HG02852 (cell line): ENCODE results near the gene ATP5PB.
A peak's percentile ranks its signal among the peaks of the same experiment; 100 is the strongest.

Source experiments
- ATAC-seq: cut with Tn5 transposase; IDR thresholded peaks from one replicate; pipeline ENCODE4 v1.9.1; 2021; ENCODE audit warnings: mild to moderate bottlenecking, moderate library complexity; ENCODE audit not compliant: unreplicated experiment

Gene ATP5PB, protein sequence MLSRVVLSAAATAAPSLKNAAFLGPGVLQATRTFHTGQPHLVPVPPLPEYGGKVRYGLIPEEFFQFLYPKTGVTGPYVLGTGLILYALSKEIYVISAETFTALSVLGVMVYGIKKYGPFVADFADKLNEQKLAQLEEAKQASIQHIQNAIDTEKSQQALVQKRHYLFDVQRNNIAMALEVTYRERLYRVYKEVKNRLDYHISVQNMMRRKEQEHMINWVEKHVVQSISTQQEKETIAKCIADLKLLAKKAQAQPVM

DNA sequence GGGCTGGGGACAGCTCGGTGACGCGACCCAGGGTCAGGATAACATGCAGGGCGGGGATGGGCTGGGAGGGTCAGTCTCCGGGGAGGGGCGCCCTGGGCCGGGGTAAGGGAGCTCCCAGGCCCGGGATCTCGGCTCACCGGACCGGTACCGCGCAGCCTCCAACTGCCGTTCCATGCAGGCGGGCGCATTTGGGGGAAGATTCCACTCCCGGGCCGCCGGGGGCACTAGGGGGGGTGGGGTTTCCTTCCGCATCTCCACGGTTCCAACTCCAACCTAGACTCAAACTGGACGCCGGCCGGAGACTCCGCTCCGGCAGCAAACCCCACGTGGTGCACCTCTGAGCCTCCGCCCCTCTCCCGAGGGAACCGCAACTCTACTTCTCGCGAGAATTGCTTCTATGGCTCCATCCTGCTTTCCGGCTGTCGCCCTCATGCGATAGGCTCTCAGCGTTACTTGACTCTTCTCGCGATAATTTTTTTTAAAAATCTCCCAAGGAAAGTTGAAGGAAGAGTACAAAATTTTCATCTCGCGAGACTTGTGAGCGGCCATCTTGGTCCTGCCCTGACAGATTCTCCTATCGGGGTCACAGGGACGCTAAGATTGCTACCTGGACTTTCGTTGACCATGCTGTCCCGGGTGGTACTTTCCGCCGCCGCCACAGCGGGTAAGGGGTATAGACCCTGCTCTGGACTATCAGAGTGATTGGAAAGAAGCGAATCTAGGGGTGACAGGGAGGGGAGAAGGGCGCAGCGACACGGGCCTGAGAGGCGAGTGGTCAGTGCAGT, at the start of gene ATP5PB, which contains the start of gene WDR77:
TSS of gene ATP5PB (plus strand) at position 547 of the 785 bp plus-strand sequence. CDS start at position 625, 78 bp downstream.
TSS of gene WDR77 (minus strand) at position 339 of the 785 bp plus-strand sequence. CDS start at position 252, 87 bp downstream.
- peak; percentile 91 for ATAC-seq

DNA sequence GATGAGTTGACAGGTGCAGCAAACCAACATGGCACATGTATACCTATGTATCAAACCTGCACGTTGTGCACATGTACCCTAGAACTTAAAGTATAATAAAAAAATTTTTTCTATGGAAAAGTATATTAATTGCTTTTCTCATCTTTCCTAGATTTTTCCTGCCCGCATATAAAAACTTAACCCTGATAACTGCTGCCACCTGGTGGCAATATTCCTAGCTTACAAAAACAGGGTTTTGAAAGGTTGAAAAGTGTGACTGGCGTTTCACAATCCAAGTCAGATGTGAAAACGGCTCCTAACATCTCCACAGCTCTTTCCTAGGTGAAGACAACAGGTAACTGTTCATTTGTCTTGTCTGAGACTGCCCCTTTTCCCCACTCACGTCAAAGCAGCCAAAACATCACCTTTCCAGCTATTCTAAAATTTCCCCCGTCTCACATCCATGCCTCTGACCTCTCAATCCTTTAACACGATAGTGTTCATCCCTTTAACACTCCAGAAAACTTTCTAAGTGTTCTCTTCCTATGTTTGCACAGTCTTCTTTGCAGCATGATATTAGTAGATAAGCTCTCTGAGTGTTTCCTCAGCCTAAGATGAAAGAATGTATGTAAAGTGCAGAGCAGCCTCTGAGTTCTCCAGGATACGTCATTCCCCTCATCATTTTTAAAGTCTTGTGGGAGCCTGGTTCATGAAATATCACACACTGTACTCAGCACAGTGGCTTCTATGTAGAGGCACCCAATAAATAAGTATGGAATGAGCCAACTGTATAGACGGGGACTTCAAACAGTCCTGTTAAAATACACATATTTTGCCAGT, 49.3 kb upstream of the ATP5PB start:
- no peak for ATAC-seq

DNA sequence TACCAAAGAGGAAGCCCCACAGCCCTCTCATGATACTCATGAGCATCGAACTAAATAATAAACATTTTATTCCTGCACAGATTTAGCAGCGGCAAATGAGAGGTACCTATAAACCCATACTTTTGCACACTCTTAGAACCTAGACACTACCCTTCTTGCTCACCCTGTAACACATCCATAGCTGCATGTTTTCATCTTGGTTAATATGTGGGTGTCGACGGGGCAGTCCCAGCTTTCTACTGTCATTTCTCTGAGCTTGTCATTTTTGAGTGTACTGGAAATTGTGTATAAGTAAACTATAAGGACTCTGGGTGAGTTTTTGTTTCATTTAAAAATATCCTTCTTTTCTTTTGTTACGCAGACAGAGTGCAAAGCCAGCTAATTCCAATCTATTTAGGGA, 47.2 kb upstream of the ATP5PB start:
- no peak for ATAC-seq

DNA sequence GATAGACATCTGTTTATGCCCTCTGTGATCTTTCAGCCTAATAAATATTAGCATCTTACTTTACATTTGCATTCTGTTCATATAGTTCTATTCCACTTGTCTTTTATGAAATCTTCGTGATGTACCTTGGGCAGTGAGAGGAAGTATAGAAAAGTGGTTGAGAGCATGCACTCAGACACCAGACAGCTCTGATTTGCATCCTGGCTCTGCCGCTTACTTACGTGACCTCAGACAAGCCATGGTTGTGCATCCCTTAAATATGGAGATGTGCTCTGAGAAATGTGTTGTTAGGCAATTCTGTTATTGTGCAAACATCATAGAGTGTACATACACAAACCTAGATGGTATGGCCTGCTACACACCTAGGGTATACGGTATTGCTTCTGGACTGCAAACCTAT, 44.7 kb upstream of the ATP5PB start:
- ATAC-seq = no peak

DNA sequence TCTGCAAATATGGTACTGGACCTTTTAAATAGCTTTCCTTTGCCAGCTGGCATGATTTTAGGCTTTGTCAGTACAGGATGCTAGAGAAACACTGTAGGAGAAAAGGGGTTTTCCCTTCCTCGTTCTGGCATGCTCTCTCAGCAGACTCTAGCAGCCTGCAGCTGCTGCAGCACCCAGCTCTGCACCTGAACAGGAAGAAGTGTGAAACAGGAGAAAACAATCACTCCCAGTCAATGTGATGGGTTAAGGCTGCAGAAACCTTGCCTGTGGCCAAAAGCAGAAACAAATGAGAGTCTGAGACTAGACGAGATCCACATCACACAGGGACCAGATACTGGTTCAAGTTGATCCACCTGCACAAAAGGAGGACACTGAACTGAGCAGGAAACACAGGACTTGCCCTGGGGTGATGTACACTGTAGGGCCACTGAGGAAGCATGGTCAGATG, 42.9 kb upstream of the ATP5PB start:
- peak; percentile 99 for ATAC-seq

DNA sequence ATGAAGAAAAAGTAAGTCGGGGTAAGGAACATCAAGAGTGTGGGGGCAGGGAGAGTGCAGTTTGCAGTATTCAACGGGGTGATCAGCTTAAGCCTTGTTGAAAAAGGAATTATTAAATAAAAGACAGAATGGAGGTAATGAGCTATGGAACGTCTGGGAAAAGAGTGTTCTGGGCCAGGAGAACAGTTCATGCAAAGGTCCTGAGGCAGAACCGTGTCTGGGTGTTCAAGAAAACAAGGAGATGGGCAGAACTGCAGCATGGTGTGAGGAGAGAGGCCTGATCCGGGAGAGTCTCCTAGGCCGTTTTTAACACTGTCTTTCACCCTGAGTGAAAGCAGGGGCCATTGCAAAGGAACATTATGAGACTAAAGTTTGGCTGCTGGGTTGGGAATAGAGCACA, 42.0 kb upstream of the ATP5PB start:
- no peak for ATAC-seq

DNA sequence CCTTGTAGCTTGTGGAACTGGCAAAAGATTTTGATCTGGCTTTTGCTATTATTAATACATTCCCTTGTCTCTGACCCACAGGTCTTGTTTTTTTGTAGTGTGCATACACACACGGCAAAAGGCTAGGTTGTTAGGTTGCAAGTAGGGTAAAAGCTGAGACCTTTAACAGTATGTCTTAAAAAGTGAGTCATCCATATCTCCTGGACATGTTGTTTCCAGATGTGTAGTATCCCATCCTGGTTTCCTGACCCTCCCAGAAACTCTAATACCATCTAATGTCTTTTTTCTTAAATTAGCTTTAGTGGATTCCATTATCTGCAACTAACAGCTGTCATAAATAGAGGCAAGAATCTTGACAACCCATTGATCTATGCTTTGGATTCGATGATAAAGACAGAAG, 36.4 kb upstream of the ATP5PB start:
- ATAC-seq = no peak

DNA sequence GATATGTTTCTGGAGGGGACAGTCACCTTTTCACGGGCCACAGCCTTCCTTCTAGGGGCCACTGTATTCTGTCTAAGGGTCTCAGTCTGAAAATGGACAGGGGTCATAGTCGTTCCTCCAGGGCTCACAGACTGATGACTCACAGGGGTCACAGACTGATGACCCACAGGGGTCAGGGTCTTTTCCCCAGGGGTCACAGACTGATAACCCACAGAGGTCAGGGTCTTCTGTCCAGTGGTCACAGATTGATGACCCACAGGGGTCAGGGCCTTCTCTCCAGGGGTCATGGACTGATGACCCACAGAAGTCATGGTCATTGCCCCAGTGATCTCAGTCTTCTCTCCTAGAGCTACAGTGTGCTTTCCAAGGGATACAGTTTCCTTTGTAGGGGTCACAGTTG, 34.5 kb upstream of the ATP5PB start:
- ATAC-seq = no peak

DNA sequence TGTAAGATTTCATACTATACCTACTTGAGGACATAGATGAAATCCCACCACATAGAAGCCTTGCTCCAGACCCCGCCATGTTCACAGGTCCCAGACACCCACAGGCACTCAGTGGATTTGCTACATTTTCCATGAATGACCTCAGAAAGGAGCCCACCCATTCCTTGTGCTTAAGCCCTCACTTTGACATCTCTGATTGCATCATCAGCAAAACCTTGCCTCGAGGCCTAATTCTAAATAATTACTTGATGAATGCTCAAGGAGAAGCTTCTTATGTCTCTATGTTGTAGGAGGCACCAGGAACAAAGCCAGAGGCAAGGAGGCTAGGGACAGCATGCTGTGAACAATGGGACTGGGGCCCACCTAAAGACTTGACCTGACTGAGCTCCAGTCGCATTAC, 33.8 kb upstream of the ATP5PB start:
- no peak for ATAC-seq

DNA sequence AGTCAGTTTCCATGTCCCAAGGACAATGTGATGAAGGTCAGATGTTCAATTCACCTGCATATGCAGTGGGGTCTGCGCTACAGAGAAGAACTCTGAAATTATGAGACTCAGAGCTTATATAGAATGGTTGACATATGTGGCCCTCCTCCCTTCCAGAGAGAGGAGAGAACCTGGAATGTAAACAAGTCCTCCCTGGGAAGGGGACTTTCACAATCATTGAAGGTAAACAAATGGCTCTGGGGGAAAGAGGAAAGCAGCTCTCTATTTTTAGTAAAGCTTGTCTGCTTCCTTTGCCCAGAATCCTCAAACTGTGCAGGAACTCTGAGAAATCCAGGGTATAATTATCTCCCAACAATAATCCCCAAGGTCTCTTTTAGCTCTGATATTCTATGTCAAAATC, 31.5 kb upstream of the ATP5PB start:
- ATAC-seq = no peak

DNA sequence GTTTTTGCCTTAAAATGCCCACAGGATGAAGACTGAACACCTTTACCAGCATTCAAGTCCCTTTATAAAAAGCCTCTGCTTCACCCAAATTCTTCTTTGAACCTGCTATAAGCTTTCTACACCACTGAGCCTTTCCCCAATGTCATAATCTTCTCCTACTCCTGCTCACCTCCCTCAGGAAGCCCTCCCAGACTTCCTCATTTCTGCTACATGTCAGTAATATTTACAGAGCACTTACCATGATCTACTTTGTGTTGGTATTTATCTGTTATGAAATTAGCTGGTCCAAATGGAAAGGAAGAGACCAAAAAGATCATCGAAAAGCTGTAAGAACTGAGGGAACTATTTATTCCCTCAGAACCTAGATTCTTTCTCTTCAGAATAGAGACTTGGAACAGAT, 30.2 kb upstream of the ATP5PB start:
- ATAC-seq = no peak

DNA sequence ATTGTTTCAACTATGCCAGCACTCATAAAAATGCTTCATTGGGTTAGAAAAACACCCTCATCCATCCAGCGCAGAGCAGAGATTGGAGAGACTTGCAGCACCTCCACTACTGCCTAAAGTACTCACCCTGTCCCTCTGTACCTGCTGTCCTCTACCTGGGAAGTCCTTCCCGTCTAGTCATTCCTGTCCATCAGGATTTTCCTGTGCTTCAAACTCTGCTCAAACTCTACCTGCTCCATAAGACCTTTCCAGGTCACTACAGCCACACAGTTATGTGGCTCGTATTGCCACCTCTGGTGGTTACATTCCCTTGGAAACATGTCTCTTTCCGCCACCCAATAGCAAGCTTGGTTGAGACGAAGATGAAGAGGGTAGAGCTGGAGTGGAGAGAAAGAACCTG, 28.9 kb upstream of the ATP5PB start:
- no peak for ATAC-seq

DNA sequence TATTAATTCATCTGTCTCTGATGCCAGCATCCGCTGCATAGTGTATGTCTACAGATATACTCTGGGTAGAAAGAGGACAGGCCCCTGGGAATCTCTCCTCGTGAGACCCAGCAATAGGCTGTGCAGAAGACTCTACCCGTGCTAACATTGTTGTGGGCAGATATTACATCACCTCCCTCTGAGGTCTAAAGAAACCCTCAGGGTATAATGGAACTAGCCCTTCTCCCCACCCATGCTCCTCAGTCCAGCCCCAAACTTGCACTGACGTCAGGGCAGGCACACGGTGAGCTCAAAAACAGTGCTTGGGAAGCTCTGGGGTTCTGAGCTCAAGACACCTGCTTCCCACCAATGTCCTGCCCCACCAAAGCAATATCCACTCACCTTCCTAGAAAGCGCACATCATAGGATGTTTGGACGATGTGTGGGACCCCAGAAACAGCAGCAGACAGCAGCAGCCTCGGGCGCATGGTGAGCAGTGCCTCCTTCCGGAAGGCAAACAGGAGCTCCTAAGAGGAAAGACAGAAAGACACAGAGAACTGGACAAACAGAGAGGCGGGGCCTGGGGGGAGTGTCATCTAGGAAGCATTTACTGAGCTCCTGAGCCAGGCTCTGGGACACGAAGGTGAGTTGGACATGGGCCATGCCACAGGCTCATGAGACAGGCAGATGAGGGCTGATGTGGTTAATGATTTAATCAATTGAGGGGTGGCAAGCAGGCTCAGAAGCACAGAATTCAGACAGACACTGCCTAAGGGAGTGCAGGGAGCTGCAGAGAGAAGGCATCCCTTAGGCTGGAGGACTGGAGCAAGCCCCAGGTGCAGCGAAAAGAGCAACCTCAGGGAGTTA, 26.5 kb upstream of the ATP5PB start:
- no peak for ATAC-seq

DNA sequence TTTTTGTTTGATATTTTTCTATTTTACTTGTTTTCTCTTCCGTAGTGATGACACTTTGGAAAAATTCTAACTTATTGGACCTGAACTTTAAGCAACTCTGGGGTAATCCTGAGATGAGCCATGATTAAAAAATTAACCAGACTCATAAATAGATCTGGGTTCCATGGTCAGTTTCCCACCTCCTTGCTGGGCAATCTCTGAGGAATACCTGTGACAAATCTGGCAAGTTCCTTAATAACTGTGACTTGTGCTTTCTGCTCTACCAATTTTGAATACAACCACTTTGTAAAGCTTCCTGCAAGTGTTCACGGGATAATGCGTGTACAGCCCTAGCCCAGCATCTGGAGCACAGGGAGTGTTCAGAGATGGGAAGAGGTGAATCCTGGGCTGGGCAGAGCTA, 25.0 kb upstream of the ATP5PB start:
- no peak for ATAC-seq

DNA sequence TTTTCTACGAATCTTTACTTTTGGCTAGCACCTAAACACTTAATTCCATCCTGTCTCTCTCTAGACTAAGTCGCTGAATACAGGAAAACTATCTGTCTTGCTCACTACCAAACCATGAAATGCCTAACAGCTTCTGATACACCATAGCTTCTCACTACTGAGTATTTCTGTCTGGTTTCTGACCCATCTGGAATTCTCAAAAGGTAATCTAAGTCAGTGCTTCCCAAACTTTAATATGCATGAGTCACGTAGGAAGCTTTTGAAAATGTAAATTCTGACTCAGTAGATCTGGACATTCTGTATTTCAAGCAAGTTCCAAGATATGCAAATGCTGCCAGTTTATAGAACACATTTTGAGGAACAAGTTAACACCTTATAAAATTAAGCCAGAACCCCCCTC, 12.5 kb upstream of the ATP5PB start:
- no peak for ATAC-seq

DNA sequence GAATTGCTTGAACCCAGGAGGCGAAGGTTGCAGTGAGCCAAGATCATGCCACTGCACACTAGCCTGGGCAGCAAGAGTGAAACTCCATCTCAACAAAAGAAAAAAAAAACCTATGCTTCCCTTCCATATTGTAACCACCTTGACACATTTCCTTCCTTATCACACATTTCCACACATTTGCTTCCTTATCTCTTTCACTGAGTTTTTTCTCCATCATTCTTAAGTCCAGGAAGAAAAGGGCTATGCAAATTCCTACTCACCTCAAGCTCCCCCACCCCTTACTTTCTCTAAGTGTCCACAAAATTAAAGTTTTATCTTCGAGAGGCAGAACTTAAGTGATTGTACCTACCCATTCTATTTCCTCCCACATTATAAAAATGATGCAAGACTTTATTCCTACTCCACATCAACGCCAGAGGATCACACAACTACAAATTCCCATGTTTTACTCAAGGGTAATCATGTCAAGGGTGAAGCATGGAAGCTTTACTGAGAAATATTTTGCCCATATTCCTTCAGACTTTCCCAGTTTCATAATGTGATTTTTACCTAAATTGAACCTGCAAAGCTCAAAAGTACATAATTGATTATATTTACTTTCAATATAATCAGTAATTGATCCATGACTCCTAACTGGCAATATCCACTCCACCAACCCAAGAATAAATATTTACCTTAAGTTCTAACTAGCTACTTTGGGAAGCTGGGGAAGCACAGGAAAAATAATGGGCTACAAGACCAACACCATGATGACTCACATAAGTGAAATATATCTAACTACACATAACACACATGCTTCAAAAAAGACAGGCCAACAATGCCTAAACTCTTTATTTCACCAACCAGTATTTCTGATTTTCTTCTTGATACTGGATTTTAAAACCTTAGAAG, 9.6 kb upstream of the ATP5PB start:
- no peak for ATAC-seq

DNA sequence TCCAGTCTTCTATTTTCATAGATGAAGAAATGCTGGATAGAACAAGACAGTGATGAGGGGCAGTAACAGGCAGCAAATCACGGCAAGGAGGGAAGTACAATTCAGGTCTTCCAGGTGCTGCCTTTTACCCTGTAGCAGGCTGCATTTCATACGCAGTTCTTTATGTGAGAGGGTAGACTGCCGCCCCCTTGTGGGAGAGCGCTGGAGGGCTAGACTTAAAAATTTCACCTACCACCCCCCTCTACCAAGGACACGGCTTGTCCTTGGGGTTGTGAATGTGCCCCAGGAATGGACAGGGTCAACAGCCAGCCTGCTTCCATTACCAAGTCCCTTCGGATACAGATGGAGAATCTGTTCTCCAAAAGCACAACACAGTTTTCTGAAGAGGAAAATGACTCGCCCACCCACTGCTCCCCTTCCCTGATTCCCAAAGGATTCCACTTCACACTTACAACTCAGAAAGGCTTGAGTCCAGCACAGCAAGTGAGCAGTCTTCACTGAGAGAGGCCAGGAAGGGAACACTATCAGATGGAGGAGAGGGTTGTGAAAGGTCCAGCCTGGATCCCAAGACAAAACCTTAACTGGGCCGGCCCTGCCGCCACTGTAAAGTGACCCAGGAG, 7.6 kb upstream of the ATP5PB start:
- ATAC-seq = no peak

DNA sequence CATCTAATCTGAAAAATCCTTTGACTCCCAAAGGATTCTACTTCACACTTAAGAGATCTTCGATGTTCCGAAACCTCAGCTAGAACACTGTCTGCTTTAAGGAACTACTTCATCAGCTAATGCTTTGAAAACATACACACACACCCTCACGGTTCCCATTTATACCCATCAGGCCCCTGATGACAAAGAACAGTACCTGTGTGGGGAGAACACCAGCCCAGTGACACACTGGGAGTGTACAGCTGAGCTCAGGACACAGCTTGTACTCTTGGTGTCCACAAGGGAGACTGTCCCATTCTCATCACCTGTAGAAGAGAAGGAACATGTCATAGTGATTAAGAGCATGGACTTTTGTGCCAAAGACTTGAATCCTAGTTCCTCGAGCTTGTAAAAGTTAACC, 6.8 kb upstream of the ATP5PB start:
- no peak for ATAC-seq

DNA sequence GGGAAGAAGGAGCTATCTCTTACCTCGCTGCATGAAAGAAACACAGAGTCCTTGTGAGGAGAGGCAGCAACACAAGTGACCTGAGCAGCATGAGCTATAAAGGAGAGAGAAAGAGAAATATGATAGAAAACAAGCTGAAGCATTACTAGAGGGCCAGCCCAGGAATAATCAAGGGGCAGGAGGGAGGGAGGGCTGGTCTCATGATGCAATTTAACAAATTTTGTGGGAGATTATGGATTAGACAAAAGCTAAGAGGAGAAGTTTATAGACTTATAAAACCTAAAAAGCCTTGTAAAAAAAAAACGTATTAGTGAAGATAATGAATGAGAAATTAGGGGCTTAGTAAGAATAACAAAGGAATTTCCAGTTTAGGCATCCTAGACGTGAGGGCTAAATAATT, 5.2 kb upstream of the ATP5PB start:
- no peak for ATAC-seq
